HG03159 (cell line): Measurements from ENCODE around the gene CXorf66.
"Not testable (repeated sequence)": the region's sequence is repeated elsewhere in the genome, so short reads cannot be mapped to it uniquely, and the experiment has no call there.

Experiments
- ATAC-seq: cut with Tn5 transposase; IDR thresholded peaks from one replicate; pipeline ENCODE4 v1.9.1; 2021; ENCODE audit warnings: mild to moderate bottlenecking, moderate library complexity; ENCODE audit not compliant: unreplicated experiment

The CXorf66 gene

GRCh38 chrX:139929876-139930275, 35.4 kb downstream of the CXorf66 start:
- no peak for ATAC-seq

DNA sequence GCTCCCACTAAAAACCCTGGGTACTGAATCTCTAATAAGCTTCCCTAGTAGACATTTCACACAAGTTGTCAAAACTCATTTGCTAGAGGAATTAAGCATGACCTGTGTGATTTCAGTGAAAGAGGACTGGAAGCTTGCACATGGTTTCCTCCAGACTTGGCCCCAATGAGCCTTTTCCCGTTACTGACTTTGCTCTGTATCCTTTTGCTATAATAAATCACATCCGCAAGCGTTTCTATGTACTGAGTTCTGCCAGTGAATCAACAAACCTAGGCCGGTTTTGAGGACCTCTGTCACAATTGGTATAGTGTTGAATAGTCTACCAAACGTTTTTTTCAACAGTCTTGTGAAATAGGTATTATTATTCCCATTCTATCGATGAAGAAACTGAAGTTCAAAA, 40.6 kb downstream of the CXorf66 start:
- ATAC-seq: no peak

GRCh38 chrX:139924069-139924695, 41.1 kb downstream of the CXorf66 start:
- no peak for ATAC-seq

DNA sequence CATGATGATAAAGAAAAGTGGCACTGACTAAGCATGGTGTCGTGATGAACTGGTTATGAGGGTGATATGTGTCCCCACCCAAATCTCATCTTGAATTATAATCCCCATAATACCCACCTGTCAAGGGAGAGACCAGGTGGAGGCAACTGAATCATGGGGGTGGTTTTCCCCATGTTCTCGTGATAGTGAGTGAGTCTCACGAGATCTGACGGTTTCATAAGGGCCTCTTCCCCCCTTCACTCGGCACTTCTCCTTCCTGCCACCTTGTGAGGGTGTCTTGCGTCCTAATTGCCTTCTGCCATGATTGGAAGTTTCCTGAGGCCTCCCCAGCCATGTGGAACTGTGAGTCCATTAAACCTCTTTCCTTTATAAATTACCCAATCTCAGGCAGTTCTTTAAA, 44.2 kb downstream of the CXorf66 start:
- ATAC-seq: not testable (repeated sequence)

GRCh38 chrX:139920316-139920715, 45.0 kb downstream of the CXorf66 start:
- ATAC-seq: no peak

DNA sequence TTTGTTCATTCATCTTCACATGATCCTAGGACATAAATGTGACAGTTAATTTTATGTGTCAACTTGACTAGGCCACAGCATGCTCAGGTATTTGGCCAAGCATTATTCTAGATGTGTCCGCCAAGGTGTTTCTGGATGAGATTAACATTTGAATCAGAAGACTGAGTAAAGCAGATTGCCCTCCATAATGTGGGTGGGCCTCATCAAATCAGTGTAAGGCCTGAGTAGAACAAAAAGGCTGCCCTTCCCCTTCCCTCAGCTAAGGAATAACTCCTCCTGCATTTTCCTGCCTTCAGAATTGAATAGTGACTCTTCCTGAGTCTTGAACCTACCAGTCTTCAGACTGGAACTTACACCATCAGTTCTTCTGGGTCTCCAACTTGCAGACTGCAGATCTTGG, 50.9 kb downstream of the CXorf66 start:
- ATAC-seq: no peak

DNA sequence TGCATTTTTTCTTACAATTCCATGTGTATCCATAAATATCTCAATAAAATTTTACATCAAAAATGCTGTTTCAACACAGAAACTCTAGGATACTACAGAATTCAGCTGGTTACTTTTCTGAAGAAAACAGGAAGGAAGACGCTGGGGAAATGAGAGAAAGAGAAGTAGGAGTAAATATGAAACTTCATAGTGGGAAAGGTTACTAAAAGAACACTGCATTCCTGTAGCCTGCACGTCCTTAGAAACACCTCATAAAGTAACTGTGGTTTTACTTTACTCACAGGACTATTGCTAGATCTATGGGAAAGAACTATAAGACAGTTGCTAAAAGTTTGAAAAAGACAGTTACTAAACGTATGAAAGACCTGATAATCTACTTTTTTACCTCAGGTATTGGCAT, 55.6 kb downstream of the CXorf66 start:
- ATAC-seq: no peak

GRCh38 chrX:139907078-139907477, 58.2 kb downstream of the CXorf66 start:
- no peak for ATAC-seq

DNA sequence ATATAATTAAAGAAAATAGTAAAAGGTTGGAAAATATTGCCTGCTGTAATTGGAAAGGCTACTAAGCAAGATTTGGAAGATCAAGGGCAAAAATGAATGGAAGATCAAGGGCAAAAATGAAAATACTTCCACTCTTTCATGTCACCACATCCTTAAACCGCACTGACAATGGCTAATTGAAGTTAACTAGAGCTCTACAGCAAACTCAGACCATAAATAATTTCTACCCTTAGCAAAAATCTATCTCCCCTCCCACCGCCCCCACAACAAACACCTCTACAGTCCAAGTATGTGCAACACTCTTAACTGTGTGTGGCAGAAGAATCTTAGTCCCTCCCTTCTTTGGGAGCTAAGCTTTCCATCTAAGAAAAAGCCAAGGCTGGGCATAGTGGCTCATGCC, 59.6 kb downstream of the CXorf66 start:
- ATAC-seq: no peak
